Thyroid gland (tissue), 4 donors: ENCODE data around the gene SPTLC3. TPM values are rescaled to one million over a fixed set of nuclear protein-coding genes. Genes with fewer than 3 reads are reported as not detected.

Experiments
- DNase-seq, 2 donors: peaks; one replicate each; pipeline ENCODE4 v3.0.0-alpha.2; 2019
- H3K27ac ChIP-seq, 3 donors: fragments of 200-600 bp; sonication (generic); 1 replicate in 2 of 3; 2 replicates in 1 of 3; pipeline ENCODE4 v1.5.1; 2016 to 2019; ENCODE audit warnings: mild to moderate bottlenecking in 1 of 3, moderate library complexity in 1 of 3
- H3K27me3 ChIP-seq: fragments of 200-600 bp; sonication (generic); one replicate; pipeline ENCODE4 v1.5.1; 2019
- H3K36me3 ChIP-seq, 2 donors: fragments of 200-600 bp; sonication (generic); one replicate each; pipeline ENCODE4 v1.5.1; 2016 to 2019
- H3K4me1 ChIP-seq, 2 donors: fragments of 200-600 bp; sonication (generic); one replicate each; pipeline ENCODE4 v1.5.1; 2017 to 2019
- H3K4me3 ChIP-seq, 3 donors: fragments of 200-600 bp; sonication (generic); replicated peaks in 1 of 3; 1 replicate in 2 of 3; 2 replicates in 1 of 3; pipeline ENCODE4 v1.5.1; 2016; ENCODE audit warnings: mild to moderate bottlenecking in 1 of 3
- H3K9me3 ChIP-seq: fragments of 200-600 bp; sonication (generic); one replicate; pipeline ENCODE4 v1.5.1; 2017
- POLR2A ChIP-seq, 2 donors: fragments of 450-650 bp; IDR thresholded peaks; one replicate each; pipeline ENCODE4 v1.6.1; 2017; ENCODE audit warnings: antibody characterized with exemption in 2 of 2, mild to moderate bottlenecking in 2 of 2, moderate library complexity in 1 of 2
- WGBS, 2 donors: methylation state at CpG; one replicate each; pipeline ENCODE4 v1.1.5; 2017; 5-methylcytosine and 5-hydroxymethylcytosine counted together
- intact Hi-C: fragments of 100-400 bp; cut with DNase I; formaldehyde crosslinking; loops from one replicate; pipeline ENCODE4 v1.15.1; 2023
- total RNA-seq, 4 donors: library from RNA; depleted of rRNA; stranded (reverse); fragments of >200 nt; gene quantifications; one replicate each; pipeline ENCODE4 v1.2.3, GENCODE V29; 2016
- TF ChIP-seq, protein P1 (sequence below), 6 experiments: fragments of 200-600 bp in 3 of 6; fragments of 450-650 bp in 3 of 6; sonication (generic) in 3 of 6; IDR thresholded peaks; one replicate each; pipeline ENCODE4 v1.5.1; 2016 to 2019; ENCODE audit warnings: antibody characterized with exemption in 6 of 6, mild to moderate bottlenecking in 2 of 6, inconsistent platforms in 1 of 6, moderate library complexity in 1 of 6

SPTLC3 gene
- total RNA-seq, 4 donors from 2014 or later, result 33.8 to 71.5 (median 37.7) TPM

DNA sequence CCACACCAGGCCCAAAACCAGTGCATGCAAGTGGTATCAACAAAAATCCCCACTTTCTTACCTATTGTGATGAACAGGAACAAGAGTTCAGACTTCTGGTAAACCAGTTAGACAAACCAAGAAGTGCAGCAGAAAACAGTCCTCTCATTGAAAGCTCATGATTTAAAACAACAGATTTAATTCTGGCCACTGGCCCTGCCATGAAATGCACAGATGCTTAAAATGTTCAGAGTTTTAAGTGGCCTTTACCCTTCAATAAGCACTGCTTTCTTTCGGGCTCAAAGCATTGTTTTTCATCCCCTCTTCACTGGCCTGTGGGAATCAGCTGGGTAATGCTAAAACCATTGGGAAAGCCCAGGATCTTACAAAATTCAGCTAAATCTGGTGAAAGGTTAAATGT, 109.9 kb downstream of the SPTLC3 start:
- no peaks in the 10 kb centered on the region for H3K36me3 ChIP-seq
- intact Hi-C loops, result loop anchor here (10.0 kb wide), 1 partner anchor 426 kb away; no protein-coding TSS in a partner anchor
- peak; percentile 65 to 70 for DNase-seq
- H3K27me3 ChIP-seq, result no peaks in the 10 kb centered on the region
- no peak overlapping the region for H3K4me3 ChIP-seq
- 27 to 40% methylated on average over 1 of the region's 1 CpG for whole genome bisulfite sequencing, 2 donors
- peaks cover 52 to 56% of the 10 kb centered on the region in 2 donors for H3K4me1 ChIP-seq
- H3K27ac ChIP-seq, result peak overlapping the region; percentile 64 to 73 (median 72)
- no peaks in the 10 kb centered on the region for H3K9me3 ChIP-seq
- TF ChIP-seq POLR2A (IDR thresholded peaks at IDR 0.05), result peak in 1 of 2 donors; percentile 19
- TF ChIP-seq, protein P1, sequence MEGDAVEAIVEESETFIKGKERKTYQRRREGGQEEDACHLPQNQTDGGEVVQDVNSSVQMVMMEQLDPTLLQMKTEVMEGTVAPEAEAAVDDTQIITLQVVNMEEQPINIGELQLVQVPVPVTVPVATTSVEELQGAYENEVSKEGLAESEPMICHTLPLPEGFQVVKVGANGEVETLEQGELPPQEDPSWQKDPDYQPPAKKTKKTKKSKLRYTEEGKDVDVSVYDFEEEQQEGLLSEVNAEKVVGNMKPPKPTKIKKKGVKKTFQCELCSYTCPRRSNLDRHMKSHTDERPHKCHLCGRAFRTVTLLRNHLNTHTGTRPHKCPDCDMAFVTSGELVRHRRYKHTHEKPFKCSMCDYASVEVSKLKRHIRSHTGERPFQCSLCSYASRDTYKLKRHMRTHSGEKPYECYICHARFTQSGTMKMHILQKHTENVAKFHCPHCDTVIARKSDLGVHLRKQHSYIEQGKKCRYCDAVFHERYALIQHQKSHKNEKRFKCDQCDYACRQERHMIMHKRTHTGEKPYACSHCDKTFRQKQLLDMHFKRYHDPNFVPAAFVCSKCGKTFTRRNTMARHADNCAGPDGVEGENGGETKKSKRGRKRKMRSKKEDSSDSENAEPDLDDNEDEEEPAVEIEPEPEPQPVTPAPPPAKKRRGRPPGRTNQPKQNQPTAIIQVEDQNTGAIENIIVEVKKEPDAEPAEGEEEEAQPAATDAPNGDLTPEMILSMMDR (IDR thresholded peaks at IDR 0.05), result no peak

DNA sequence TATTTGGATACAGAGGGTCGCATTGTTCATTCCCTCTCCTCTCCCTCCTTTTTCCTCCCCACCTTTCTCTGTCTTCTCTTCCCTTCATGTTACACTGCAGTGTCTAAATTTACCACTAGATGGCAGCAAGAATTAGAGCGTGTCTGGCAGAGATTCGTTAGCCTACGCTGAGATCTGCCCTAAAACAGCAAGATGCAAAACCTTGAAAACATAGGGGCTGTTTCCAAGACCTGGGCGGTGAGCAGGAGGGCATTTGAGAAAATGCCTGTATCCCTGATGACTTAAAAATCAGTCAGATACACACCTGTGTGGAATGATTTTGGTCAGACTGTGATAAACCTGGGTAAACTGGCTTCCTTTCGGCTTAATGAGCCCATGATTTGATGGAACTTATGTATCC, 110.8 kb downstream of the SPTLC3 start:
- WGBS, 2 donors, result 17 to 19% methylated on average over 6 of the region's 6 CpGs
- no peak overlapping the region for H3K4me3 ChIP-seq
- H3K36me3 ChIP-seq, result no peaks in the 10 kb centered on the region
- no peaks in the 10 kb centered on the region for H3K27me3 ChIP-seq
- TF ChIP-seq POLR2A (IDR thresholded peaks at IDR 0.05), result no peak
- TF ChIP-seq, protein P1 (IDR thresholded peaks at IDR 0.05), result peak; percentile 62 to 99 (median 90)
- peak overlapping the region; percentile 64 to 73 (median 72) for H3K27ac ChIP-seq
- peak; percentile 31 to 38 for DNase-seq
- peaks cover 52 to 55% of the 10 kb centered on the region in 2 donors for H3K4me1 ChIP-seq
- no peaks in the 10 kb centered on the region for H3K9me3 ChIP-seq
- intact Hi-C loops, result loop anchor here (10.0 kb wide), 1 partner anchor 425 kb away; no protein-coding TSS in a partner anchor

DNA sequence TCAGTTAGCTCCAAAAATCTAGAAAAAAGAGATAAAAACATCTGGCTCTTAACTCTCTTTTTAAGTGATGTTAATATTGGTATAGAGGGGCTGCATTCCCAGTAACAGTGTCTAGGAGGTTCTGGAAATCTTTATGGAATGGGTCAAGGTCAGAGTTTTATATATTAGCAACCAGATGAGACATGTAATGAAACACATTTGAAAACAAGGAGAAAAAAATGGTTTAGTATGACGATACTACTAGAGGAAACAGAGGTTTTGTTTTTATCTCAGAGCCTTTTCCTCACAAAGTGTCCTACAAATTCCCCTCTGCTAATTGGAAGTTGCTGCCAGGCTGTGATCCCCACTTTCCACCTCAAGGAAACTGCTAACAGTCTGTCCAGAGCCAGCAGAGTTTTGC, 111.7 kb downstream of the SPTLC3 start:
- no peaks in the 10 kb centered on the region for H3K27me3 ChIP-seq
- no peaks in the 10 kb centered on the region for H3K9me3 ChIP-seq
- WGBS, 2 donors, result 76 to 78% methylated on average over 1 of the region's 1 CpG
- no peaks in the 10 kb centered on the region for H3K36me3 ChIP-seq
- intact Hi-C loops, result loop anchor here (10.0 kb wide), 1 partner anchor 174 kb away; no protein-coding TSS in a partner anchor
- no peak overlapping the region for H3K4me3 ChIP-seq
- TF ChIP-seq, protein P1 (IDR thresholded peaks at IDR 0.05), result no peak
- TF ChIP-seq POLR2A (IDR thresholded peaks at IDR 0.05), result no peak
- peak overlapping the region in 2 of 3 donors; percentile 72 to 73 for H3K27ac ChIP-seq
- H3K4me1 ChIP-seq, result peaks cover 47% of the 10 kb centered on the region in 2 donors
- no peak for DNase-seq

DNA sequence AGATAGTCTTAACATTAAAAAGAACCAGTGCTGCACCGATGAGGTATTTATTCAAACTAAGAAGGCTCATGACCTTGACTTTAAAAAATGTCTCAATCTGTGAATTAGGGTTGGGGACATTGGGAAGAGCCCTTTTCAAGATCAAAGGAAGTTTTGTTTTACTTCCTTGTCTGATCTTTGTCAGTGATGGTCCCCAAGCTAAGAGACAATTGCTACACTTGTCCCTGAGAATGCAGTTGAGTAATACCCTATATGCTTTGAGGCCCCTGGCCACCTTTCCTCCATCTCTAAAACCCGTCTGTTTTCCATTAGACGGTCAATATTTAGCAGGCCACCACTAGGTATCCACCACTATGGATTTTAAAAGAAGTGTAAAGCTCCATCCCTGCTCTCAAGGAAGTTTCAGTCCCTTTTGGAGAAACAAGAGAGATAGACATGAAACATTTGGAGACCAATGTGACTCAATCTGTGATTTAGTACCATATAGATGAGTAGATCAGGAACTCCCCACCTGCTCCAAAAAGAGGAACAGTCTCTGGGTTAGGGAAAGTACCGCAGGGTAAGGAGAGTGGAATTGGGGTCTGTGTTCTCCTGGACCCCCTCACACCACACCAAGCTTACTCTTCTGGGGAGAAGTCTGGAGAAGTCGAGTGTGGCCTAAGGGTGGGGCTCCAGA, 113.2 kb downstream of the SPTLC3 start:
- no peak overlapping the region for H3K4me3 ChIP-seq
- no peaks in the 10 kb centered on the region for H3K9me3 ChIP-seq
- H3K27me3 ChIP-seq, result no peaks in the 10 kb centered on the region
- peaks cover 32 to 34% of the 10 kb centered on the region in 2 donors for H3K4me1 ChIP-seq
- DNase-seq, result no peak
- peak overlapping the region in 2 of 3 donors; percentile 5 to 72 for H3K27ac ChIP-seq
- WGBS, 2 donors, result 81 to 87% methylated on average over 5 of the region's 5 CpGs
- intact Hi-C loops, result loop anchor here (10.0 kb wide), 1 partner anchor 173 kb away; no protein-coding TSS in a partner anchor
- TF ChIP-seq, protein P1 (IDR thresholded peaks at IDR 0.05), result no peak
- no peak for TF ChIP-seq POLR2A (IDR thresholded peaks at IDR 0.05)
- no peaks in the 10 kb centered on the region for H3K36me3 ChIP-seq

DNA sequence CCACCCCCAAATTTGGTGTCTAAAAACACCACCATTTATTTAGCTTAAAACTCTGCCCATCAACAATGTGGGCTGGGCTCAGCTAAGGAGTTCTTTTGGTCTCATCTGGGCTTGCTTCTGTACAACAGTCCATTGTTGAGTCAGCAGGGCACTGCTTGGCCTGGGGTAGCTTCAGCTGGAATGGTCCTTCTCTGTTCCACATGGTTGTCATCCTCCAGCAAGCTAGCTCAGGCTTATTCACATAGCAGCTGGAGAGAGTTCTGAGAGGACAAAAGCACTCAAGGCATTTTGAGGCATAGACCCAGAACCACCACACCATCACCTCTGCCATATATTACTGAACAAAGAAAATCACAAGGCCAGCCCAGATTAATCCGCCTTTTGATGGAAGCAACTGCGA, 116.7 kb downstream of the SPTLC3 start:
- no peaks in the 10 kb centered on the region for H3K27me3 ChIP-seq
- intact Hi-C loops, result loop anchor here (10.0 kb wide), 1 partner anchor 169 kb away; no protein-coding TSS in a partner anchor
- H3K27ac ChIP-seq, result no peak overlapping the region
- DNase-seq, result no peak
- TF ChIP-seq, protein P1 (IDR thresholded peaks at IDR 0.05), result no peak
- TF ChIP-seq POLR2A (IDR thresholded peaks at IDR 0.05), result no peak
- H3K4me1 ChIP-seq, result peaks cover 5 to 8% of the 10 kb centered on the region in 2 donors
- H3K36me3 ChIP-seq, result peaks cover 0 to 3% of the 10 kb centered on the region in 2 donors
- WGBS, 2 donors, result 96 to 100% methylated on average over 2 of the region's 2 CpGs
- H3K9me3 ChIP-seq, result no peaks in the 10 kb centered on the region
- no peak overlapping the region for H3K4me3 ChIP-seq
